ENCODE data around the gene C8A.

Gene C8A

DNA sequence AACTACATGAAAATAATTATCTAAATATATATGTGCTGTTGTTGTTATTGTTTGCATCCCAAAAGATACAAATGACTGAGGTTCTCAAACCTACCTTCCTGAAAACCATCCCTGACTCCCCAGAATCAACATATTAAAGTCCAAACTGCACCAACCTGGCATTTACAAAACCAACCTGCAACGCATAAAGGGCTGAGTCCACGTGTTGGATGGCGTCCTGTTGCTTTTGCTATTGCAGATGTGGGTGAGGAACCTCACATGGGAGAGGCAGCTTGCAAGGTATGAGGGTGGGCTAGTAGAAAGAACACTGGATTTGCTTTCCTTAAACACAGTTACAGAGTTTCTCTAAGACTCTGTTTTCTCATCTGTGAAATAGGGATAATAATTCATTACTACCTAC, 112.8 kb downstream of the C8A start:
- ATAC-seq = no peak
- no peak for DNase-seq
